ENCODE data around the gene HOXD4. TPM values are rescaled to one million over a fixed set of nuclear protein-coding genes. Genes with fewer than 3 reads are reported as not detected.

HOXD4 gene
- total RNA-seq, 4 donors from 2014 or later: 0.69 to 3.6 (median 1.3) TPM; not detected in 1

GRCh38 chr2:176145085-176145969 lies 6.0 kb upstream of the HOXD4 start:
- Histone ChIP-seq H3K27ac (no peak overlapping the region), H3K27me3 (peaks cover 95% of the 10 kb centered on the region), H3K4me3 (no peak overlapping the region), H3K36me3 (no peaks in the 10 kb centered on the region), H3K9me3 (no peaks in the 10 kb centered on the region), H3K4me1 (peaks cover 0 to 11% (median under 1%) of the 10 kb centered on the region in 3 donors)
- ATAC-seq: no peak
- no peak for TF ChIP-seq POLR2AphosphoS5 (IDR thresholded peaks at IDR 0.05)
- no peak for TF ChIP-seq EP300 (IDR thresholded peaks at IDR 0.05)
- TF ChIP-seq POLR2A (IDR thresholded peaks at IDR 0.05): no peak
- TF ChIP-seq, protein P1, sequence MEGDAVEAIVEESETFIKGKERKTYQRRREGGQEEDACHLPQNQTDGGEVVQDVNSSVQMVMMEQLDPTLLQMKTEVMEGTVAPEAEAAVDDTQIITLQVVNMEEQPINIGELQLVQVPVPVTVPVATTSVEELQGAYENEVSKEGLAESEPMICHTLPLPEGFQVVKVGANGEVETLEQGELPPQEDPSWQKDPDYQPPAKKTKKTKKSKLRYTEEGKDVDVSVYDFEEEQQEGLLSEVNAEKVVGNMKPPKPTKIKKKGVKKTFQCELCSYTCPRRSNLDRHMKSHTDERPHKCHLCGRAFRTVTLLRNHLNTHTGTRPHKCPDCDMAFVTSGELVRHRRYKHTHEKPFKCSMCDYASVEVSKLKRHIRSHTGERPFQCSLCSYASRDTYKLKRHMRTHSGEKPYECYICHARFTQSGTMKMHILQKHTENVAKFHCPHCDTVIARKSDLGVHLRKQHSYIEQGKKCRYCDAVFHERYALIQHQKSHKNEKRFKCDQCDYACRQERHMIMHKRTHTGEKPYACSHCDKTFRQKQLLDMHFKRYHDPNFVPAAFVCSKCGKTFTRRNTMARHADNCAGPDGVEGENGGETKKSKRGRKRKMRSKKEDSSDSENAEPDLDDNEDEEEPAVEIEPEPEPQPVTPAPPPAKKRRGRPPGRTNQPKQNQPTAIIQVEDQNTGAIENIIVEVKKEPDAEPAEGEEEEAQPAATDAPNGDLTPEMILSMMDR (IDR thresholded peaks at IDR 0.05): no peak
- 42 to 71% methylated on average over 3 to 4 of the region's 4 CpGs for WGBS, 2 donors (ENCODE audit: low coverage in 1 of 2)

DNA sequence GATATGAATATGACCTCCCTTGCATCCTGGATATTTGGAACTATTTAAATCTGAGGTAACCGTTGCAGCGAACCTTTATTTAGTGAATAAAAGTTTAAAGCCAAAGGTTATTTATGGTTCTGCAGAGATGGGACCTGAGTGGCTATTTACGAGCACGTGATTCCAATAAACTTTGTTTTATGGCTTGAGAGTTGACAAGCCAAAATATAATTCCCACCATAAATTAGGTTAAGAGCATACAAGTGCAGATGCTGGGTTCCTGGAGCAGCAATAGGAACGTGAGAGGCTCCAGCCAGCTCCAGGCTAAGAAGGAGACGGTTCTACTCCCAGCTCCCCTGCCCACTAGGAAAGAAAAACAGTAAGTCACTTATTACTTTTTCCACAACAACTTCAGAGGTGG lies 5.2 kb upstream of the HOXD4 start:
- no peak overlapping the region for H3K4me3 ChIP-seq
- no peak for ATAC-seq
- no peaks in the 10 kb centered on the region for H3K36me3 ChIP-seq
- H3K27ac ChIP-seq: no peak overlapping the region
- TF ChIP-seq POLR2A (IDR thresholded peaks at IDR 0.05) (no peak), EP300 (IDR thresholded peaks at IDR 0.05) (no peak), POLR2AphosphoS5 (IDR thresholded peaks at IDR 0.05) (no peak)
- TF ChIP-seq, protein P1 (IDR thresholded peaks at IDR 0.05): no peak
- H3K27me3 ChIP-seq: peaks cover 95% of the 10 kb centered on the region
- H3K4me1 ChIP-seq: peaks cover 0 to 4% (median 0%) of the 10 kb centered on the region in 3 donors
- 30 to 43% methylated on average over 4 to 6 of the region's 6 CpGs for WGBS, 2 donors (ENCODE audit: low coverage in 1 of 2)
- H3K9me3 ChIP-seq: no peaks in the 10 kb centered on the region

DNA sequence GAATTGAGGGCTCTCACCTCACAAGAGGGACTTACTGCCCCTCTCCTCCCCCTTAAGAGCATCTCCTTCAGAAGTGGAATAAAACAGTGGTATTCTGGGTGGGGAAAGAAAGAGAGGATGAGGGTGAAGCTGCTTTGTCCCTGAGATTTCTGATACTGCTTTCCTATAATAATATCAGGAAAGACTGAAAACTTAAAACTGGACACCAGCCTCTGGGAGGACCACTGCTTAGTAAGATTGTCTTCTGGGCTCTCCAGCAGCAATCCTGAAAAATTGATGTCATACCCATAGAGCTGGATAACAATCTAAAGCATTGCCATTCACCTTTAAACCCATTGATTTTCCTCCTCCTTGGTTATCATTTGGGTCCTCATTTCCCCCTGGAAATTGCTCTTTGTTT lies 4.7 kb upstream of the HOXD4 start:
- Histone ChIP-seq H3K36me3 (no peaks in the 10 kb centered on the region), H3K27me3 (peaks cover 95% of the 10 kb centered on the region), H3K4me1 (peaks cover 0 to 7% (median 0%) of the 10 kb centered on the region in 3 donors), H3K4me3 (no peak overlapping the region), H3K27ac (no peak overlapping the region), H3K9me3 (no peaks in the 10 kb centered on the region)
- TF ChIP-seq POLR2AphosphoS5 (IDR thresholded peaks at IDR 0.05): no peak
- no peak for TF ChIP-seq EP300 (IDR thresholded peaks at IDR 0.05)
- no peak for TF ChIP-seq POLR2A (IDR thresholded peaks at IDR 0.05)
- TF ChIP-seq, protein P1 (IDR thresholded peaks at IDR 0.05): no peak
- no peak for ATAC-seq

GRCh38 chr2:176147210-176147799 lies 4.0 kb upstream of the HOXD4 start:
- Histone ChIP-seq H3K27me3 (peaks cover 95% of the 10 kb centered on the region), H3K4me1 (peaks cover 0 to 13% (median 0%) of the 10 kb centered on the region in 3 donors), H3K9me3 (no peaks in the 10 kb centered on the region), H3K27ac (no peak overlapping the region), H3K4me3 (no peak overlapping the region), H3K36me3 (no peaks in the 10 kb centered on the region)
- 26 to 33% methylated on average over 9 to 12 of the region's 32 CpGs for WGBS, 2 donors (ENCODE audit: low coverage in 1 of 2)
- TF ChIP-seq EP300 (IDR thresholded peaks at IDR 0.05) (no peak), POLR2A (IDR thresholded peaks at IDR 0.05) (no peak), POLR2AphosphoS5 (IDR thresholded peaks at IDR 0.05) (no peak)
- TF ChIP-seq, protein P1 (IDR thresholded peaks at IDR 0.05): no peak
- ATAC-seq: no peak

Data from gastroesophageal sphincter (tissue), 4 donors.